ENCODE measurements around the gene RNF17. TPM values are rescaled to one million over a fixed set of nuclear protein-coding genes. Genes with fewer than 3 reads are reported as not detected.

Gene RNF17
- total and polyA plus RNA-seq, 12 donors = 0.28 TPM; not detected in 11

DNA sequence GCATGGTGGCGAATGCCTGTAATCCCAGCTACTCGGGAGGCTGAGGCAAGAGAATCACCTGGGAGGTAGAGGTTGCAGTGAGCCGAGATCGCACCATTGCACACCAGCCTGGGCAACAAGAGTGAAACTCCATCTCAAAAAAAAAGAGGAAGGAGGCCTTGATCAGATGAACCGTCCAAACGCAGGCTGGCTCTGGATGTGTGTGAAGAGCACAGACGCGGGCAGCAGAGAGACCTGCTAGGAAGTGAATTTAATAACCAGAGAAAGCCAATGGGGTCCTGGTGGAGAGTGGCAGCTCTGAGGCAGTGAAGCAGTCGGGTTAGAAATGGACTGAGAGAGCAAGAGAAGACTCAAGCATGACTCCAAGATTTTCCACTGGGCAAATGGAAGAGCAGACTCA is 136.5 kb downstream of the RNF17 start:
- H3K9me3 ChIP-seq (replicated peaks in 1 of 3) = no peaks in the 10 kb centered on the region
- intact Hi-C loops (cut with DNase I) = no loop called here
- 86 to 92% (median 90%) methylated on average over 9 of the region's 9 CpGs for WGBS, 4 donors
- H3K27me3 ChIP-seq = no peaks in the 10 kb centered on the region
- H3K27ac ChIP-seq = no peak overlapping the region
- TF ChIP-seq POLR2A (IDR thresholded peaks at IDR 0.05) = no peak
- no peak for TF ChIP-seq CTCF (IDR thresholded peaks at IDR 0.05)
- H3K4me3 ChIP-seq = no peak overlapping the region
- no peak for DNase-seq
- no peaks in the 10 kb centered on the region for H3K36me3 ChIP-seq (replicated peaks in 1 of 2)
- H3K4me1 ChIP-seq (replicated peaks in 1 of 2) = no peaks in the 10 kb centered on the region

DNA sequence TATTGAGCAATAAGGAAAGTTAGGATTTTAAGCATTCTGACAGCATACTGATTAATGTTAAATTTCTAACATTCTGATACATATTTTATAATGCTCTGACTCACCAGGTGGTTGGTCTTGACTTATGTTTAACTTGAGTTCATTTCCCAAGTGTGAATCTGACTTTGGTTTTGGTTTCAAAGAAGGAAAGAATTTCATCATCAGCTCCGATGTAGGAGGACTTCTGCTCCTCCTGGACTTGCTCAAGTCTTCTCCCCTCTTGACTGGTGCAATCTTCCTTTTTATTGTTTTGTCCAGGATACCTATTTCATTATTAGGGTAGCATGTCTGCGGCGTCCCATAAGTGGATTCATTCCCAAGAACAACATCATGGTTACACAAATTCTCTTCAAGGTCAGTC is 141.3 kb downstream of the RNF17 start:
- peaks cover 0 to 4% of the 10 kb centered on the region in 2 donors for H3K36me3 ChIP-seq (replicated peaks in 1 of 2)
- no peak for TF ChIP-seq POLR2A (IDR thresholded peaks at IDR 0.05)
- no peak for TF ChIP-seq CTCF (IDR thresholded peaks at IDR 0.05)
- intact Hi-C loops (cut with DNase I) = no loop called here
- H3K27me3 ChIP-seq = no peaks in the 10 kb centered on the region
- no peaks in the 10 kb centered on the region for H3K4me1 ChIP-seq (replicated peaks in 1 of 2)
- WGBS, 4 donors = 74 to 92% (median 87%) methylated on average over 3 of the region's 3 CpGs
- no peak overlapping the region for H3K27ac ChIP-seq
- no peaks in the 10 kb centered on the region for H3K9me3 ChIP-seq (replicated peaks in 1 of 3)
- DNase-seq = no peak
- no peak overlapping the region for H3K4me3 ChIP-seq

DNA sequence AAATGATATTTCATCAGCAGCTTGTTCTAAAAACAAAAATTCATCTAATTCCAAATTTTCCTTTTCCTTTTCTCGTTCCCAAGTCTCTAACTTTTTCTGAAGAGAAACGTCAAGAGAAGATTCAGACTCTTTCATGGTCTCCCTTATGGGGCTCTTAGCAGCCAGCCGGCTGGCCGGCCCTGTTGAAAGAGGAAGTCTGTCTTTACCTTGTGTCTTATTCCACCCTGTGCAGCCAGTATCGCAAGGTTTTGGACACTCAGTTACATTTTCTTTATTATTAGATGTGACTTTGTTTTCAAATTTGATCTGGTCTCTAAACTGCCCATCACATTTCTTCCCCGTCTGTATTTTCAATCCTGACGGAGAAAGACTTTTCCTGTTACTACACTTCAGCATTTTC is 142.3 kb downstream of the RNF17 start:
- intact Hi-C loops (cut with DNase I) = no loop called here
- H3K9me3 ChIP-seq (replicated peaks in 1 of 3) = no peaks in the 10 kb centered on the region

GRCh38 chr13:24910502-24911132 is 146.6 kb downstream of the RNF17 start:
- no peak overlapping the region for H3K27ac ChIP-seq
- H3K9me3 ChIP-seq (replicated peaks in 1 of 3) = no peaks in the 10 kb centered on the region
- TF ChIP-seq CTCF (IDR thresholded peaks at IDR 0.05) (no peak), POLR2A (IDR thresholded peaks at IDR 0.05) (no peak)
- no peaks in the 10 kb centered on the region for H3K27me3 ChIP-seq
- H3K36me3 ChIP-seq (replicated peaks in 1 of 2) = peaks cover 0 to 4% of the 10 kb centered on the region in 2 donors
- intact Hi-C loops (cut with DNase I) = no loop called here
- no peak overlapping the region for H3K4me3 ChIP-seq
- WGBS, 4 donors = 92 to 99% (median 96%) methylated on average over 2 of the region's 2 CpGs
- no peaks in the 10 kb centered on the region for H3K4me1 ChIP-seq (replicated peaks in 1 of 2)
- DNase-seq = no peak

More for the DNA sequence above, 142.3 kb downstream of the RNF17 start:
- peaks cover 0 to 4% of the 10 kb centered on the region in 2 donors for H3K36me3 ChIP-seq (replicated peaks in 1 of 2)
- DNase-seq = no peak
- H3K4me3 ChIP-seq = no peak overlapping the region
- 88 to 95% (median 94%) methylated on average over 7 of the region's 7 CpGs for WGBS, 4 donors
- TF ChIP-seq CTCF (IDR thresholded peaks at IDR 0.05) (no peak), POLR2A (IDR thresholded peaks at IDR 0.05) (no peak)
- no peak overlapping the region for H3K27ac ChIP-seq
- H3K27me3 ChIP-seq = no peaks in the 10 kb centered on the region
- H3K4me1 ChIP-seq (replicated peaks in 1 of 2) = no peaks in the 10 kb centered on the region
